Mucosa of rectum (tissue), 2 donors: Measurements from ENCODE around the gene VPS72.

Experiments used
- H3K27ac ChIP-seq, 2 donors: one replicate each; pipeline ENCODE4 v1.7.0; 2013; ENCODE audit warnings: inconsistent platforms in 2 of 2, low read depth in 2 of 2, low read length in 2 of 2
- H3K27me3 ChIP-seq, 2 donors: one replicate each; pipeline ENCODE4 v1.7.0; 2013; ENCODE audit warnings: low read length in 2 of 2; ENCODE audit not compliant: control insufficient read depth in 2 of 2, insufficient read depth in 2 of 2
- H3K36me3 ChIP-seq, 2 donors: one replicate each; pipeline ENCODE4 v1.7.0; 2013; ENCODE audit warnings: low read length in 2 of 2; ENCODE audit not compliant: control insufficient read depth in 2 of 2, insufficient read depth in 2 of 2
- H3K4me1 ChIP-seq, 2 donors: one replicate each; pipeline ENCODE4 v1.7.0; 2013; ENCODE audit warnings: low read length in 2 of 2, mild to moderate bottlenecking in 1 of 2; ENCODE audit not compliant: control insufficient read depth in 2 of 2, insufficient read depth in 2 of 2
- H3K4me3 ChIP-seq, 2 donors: one replicate each; pipeline ENCODE4 v1.7.0; 2013; ENCODE audit warnings: low read length in 2 of 2
- H3K9ac ChIP-seq, 2 donors: one replicate each; pipeline ENCODE4 v1.7.0; 2013; ENCODE audit warnings: low read length in 2 of 2, low read depth in 1 of 2, mild to moderate bottlenecking in 1 of 2
- H3K9me3 ChIP-seq, 2 donors: one replicate each; pipeline ENCODE4 v1.7.0; 2013; ENCODE audit warnings: low read length in 2 of 2; ENCODE audit not compliant: control insufficient read depth in 2 of 2
- donor health status: healthy.
- donor health status: Normal muscosa, but diverticular disease.

The VPS72 gene

DNA sequence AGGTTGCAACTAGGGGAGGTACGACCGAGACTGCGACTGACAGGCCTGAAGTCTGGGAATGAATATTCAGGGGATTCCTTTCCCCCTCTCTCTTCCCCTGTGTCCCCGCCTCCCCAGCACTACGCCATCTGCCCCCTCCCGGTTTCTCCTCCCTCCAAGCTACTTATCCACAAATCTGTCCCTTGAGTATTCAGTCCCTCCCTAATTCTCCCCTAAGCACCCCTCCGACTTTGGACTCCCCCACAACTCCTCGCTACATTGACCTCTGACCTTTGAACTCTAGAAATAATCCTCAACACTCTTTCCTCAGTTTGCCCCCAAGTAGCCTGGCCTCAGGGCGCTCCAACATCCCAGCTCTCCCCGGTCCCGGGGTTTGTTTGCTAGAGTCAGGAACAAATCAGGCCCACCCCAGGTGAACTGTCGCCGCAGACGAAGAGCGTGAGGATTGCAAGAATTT is 24.7 kb downstream of the VPS72 start:
- Histone ChIP-seq H3K4me1 (peaks cover 13 to 18% of the 10 kb centered on the region in 2 donors), H3K27ac (peak overlapping the region; percentile 85), H3K9ac (peak overlapping the region; percentile 83 to 96), H3K27me3 (no peaks in the 10 kb centered on the region), H3K4me3 (peak overlapping the region; percentile 78 to 100), H3K36me3 (peaks cover 24 to 27% of the 10 kb centered on the region in 2 donors), H3K9me3 (no peaks in the 10 kb centered on the region)

DNA sequence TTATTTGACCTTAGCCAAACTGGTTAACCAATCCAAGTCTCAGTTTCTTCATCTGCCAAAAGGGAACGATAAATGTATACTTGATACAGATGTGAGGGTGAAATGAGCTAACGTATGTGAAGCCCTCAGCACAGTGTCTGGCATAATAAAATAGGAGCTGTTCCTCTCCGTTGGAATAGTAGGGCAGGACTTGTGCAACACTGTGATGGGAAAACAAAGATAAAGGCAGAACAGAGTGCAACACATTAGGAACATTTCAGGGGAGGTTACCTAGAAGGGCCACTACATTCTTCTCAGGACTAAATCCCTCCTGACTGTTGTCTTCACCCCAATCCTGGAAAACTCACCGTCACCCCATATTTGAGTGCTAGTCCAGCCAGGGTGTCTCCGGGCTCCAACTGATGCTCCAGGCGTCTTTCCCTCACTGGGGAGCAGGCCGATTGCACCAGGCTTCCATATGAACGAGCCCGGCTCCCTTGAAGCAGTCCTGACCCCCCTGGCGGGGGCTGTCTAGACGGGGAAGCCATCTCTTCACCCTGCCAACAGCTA is 25.2 kb downstream of the VPS72 start:
- Histone ChIP-seq H3K9ac (peak overlapping the region; percentile 53 to 83), H3K36me3 (peaks cover 22 to 24% of the 10 kb centered on the region in 2 donors), H3K4me1 (peaks cover 13 to 18% of the 10 kb centered on the region in 2 donors)

DNA sequence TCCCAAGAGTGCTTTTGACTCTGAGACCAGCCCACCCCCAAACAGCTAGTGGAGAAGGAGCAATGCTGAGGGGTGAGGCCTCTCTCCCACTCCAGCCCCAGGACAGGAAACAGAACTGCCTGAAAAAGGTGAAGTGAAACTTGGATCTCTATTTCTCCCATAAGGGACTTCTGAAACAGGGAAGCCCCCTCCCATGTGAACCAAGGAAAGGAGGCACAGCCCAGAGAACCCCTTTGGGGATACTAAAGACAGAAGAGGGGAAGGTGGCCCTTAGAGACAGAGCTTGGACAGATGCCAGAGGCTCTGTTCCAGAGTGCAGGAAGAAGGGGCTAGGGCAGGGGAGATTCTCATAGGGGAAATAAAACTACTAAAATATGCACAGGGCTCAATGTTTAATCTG is 30.6 kb downstream of the VPS72 start:
- Histone ChIP-seq H3K4me1 (no peaks in the 10 kb centered on the region), H3K27me3 (no peaks in the 10 kb centered on the region), H3K36me3 (peaks cover 25% of the 10 kb centered on the region in 2 donors), H3K27ac (peak overlapping the region in 1 of 2 donors; percentile 11), H3K9ac (no peak overlapping the region), H3K4me3 (no peak overlapping the region), H3K9me3 (no peaks in the 10 kb centered on the region)

More for the DNA sequence above, 25.2 kb downstream of the VPS72 start:
- no peaks in the 10 kb centered on the region for H3K27me3 ChIP-seq
- H3K9me3 ChIP-seq: no peaks in the 10 kb centered on the region
- peak overlapping the region; percentile 78 to 100 for H3K4me3 ChIP-seq
- peak overlapping the region; percentile 85 for H3K27ac ChIP-seq

DNA sequence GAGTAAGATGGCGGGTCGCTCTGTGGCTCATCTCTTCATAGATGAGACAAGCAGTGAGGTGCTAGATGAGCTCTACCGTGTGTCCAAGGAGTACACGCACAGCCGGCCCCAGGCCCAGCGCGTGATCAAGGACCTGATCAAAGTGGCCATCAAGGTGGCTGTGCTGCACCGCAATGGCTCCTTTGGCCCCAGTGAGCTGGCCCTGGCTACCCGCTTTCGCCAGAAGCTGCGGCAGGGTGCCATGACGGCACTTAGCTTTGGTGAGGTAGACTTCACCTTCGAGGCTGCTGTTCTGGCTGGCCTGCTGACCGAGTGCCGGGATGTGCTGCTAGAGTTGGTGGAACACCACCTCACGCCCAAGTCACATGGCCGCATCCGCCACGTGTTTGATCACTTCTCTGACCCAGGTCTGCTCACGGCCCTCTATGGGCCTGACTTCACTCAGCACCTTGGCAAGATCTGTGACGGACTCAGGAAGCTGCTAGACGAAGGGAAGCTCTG is 31.2 kb downstream of the VPS72 start:
- no peak overlapping the region for H3K9ac ChIP-seq
- H3K4me3 ChIP-seq: no peak overlapping the region
- peak overlapping the region in 1 of 2 donors; percentile 11 for H3K27ac ChIP-seq
- no peaks in the 10 kb centered on the region for H3K27me3 ChIP-seq
- H3K36me3 ChIP-seq: peaks cover 25% of the 10 kb centered on the region in 2 donors
- H3K4me1 ChIP-seq: no peaks in the 10 kb centered on the region
- H3K9me3 ChIP-seq: no peaks in the 10 kb centered on the region

DNA sequence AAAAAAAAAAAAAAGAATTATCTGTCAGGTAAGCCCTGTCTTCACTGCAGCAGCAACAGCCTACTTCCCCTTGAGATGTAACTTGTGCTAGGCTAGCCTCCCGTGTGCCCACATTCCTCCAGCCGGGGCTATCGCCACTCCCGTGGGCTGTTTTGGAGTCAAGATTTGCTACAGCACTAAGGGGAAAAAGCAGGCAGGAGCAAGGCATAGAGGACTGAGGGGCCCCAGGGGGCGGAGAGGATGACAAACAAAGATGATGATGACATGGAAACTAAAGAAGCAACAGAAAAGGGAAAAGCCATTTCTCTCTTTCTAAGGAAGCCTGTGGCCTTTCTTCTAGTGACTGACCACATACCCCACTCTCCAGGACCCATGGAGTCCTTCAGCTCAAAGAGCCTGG is 31.7 kb downstream of the VPS72 start:
- Histone ChIP-seq H3K9me3 (no peaks in the 10 kb centered on the region), H3K27ac (peak overlapping the region in 1 of 2 donors; percentile 11), H3K9ac (no peak overlapping the region), H3K4me1 (no peaks in the 10 kb centered on the region), H3K27me3 (no peaks in the 10 kb centered on the region), H3K4me3 (peak overlapping the region in 1 of 2 donors; percentile 15), H3K36me3 (peaks cover 25% of the 10 kb centered on the region in 2 donors)

DNA sequence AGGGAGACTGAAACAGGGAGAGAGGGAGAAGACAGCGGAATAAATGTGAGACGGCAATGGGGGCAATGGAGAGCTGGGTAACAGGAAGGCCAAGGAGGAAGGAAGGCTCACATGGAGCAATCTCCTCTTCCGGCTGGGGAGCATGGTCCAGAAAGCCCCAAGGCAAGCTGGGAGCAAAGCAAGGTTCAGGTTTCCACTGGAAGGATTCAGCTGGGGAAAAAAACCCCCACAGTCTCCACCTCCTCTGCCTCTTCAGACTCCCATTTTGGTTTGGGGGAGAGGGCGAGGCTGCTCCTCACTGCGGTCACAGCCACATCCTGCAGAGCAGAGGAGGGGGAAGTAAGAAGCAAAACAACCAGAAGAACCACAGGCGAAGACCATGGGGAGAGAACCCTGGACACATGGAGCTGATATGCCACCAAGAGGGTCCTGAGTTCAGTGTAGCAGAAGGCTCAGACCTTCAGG is 32.9 kb downstream of the VPS72 start:
- Histone ChIP-seq H3K36me3 (peaks cover 25% of the 10 kb centered on the region in 2 donors), H3K27ac (peak overlapping the region in 1 of 2 donors; percentile 85), H3K27me3 (no peaks in the 10 kb centered on the region), H3K9me3 (no peaks in the 10 kb centered on the region), H3K4me3 (peak overlapping the region; percentile 44 to 77), H3K4me1 (no peaks in the 10 kb centered on the region), H3K9ac (peak overlapping the region in 1 of 2 donors; percentile 68)

DNA sequence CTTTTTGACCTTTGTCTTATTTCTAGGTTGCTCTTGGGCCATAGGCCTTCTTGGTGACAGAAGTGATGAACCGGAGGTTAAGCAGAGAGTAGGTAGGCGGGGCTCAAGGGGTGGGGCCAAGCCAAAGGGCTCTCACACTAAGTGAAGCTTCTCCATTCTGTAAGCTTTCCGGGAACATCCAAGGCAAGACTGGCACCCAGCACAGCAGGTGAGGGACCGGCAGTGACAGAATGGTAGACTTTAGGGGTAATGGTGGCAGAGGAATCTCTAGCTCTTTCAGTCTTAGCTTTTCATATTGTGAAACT is 33.5 kb downstream of the VPS72 start, which contains the start of gene TNFAIP8L2:
TSS of gene TNFAIP8L2 (plus strand) at position 135 of the 305 bp plus-strand sequence. CDS start 2,049 bp downstream, outside the sequence.
- no peaks in the 10 kb centered on the region for H3K27me3 ChIP-seq
- H3K4me3 ChIP-seq: peak within 1 kb of the TSS; percentile 44 to 77
- peak within 1 kb of the TSS in 1 of 2 donors; percentile 68 for H3K9ac ChIP-seq
- no peaks in the 10 kb centered on the region for H3K4me1 ChIP-seq
- peak within 1 kb of the TSS in 1 of 2 donors; percentile 85 for H3K27ac ChIP-seq
- no peaks in the 10 kb centered on the region for H3K9me3 ChIP-seq
- H3K36me3 ChIP-seq: peaks cover 20 to 22% of the 10 kb centered on the region in 2 donors

DNA sequence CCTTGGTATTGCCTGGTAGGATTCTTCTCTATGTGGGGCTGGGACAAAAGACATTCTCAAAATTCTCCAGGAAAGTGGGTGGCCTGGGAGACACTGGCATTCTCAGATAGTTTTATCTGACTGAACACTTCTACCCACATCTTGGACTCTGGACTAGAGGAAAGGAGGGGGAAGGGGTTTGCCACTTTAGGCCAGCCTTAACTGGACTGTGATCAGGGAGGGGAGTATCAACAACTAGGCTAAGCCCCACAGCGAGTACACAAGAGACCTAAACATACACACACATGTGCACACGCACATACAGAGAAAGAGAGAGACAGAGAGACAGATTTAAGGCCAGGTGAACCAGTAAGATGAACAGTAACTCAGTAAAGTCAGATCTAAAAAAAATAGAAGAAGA is 42.3 kb downstream of the VPS72 start:
- Histone ChIP-seq H3K4me1 (peaks cover 10 to 12% of the 10 kb centered on the region in 2 donors), H3K9me3 (no peaks in the 10 kb centered on the region), H3K4me3 (no peak overlapping the region), H3K36me3 (no peaks in the 10 kb centered on the region), H3K9ac (peak overlapping the region in 1 of 2 donors; percentile 34), H3K27ac (no peak overlapping the region), H3K27me3 (peaks cover 0 to 3% of the 10 kb centered on the region in 2 donors)

DNA sequence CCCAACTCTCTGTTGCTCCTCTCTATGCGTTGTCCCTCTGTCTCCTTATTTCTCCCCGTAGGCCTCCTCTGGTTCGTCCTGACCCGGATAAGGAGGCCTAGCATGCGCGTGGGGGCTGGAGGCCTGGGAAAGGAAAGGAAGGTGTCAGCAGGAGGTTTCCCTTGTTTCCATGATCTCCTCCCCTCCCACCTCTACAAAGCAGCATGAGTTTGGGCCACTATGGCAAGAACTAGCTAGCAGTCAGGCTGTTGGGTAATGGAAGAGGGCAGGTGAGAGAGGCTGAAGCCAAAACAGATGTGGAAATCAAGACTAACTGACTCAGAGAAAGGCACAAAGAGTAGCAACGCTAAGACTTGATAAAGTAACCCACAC is 42.9 kb downstream of the VPS72 start:
- H3K9ac ChIP-seq: peak overlapping the region; percentile 67 to 74
- peaks cover 0 to 3% of the 10 kb centered on the region in 2 donors for H3K27me3 ChIP-seq
- peak overlapping the region; percentile 26 to 65 for H3K27ac ChIP-seq
- H3K4me3 ChIP-seq: peak overlapping the region; percentile 75 to 85
- H3K9me3 ChIP-seq: no peaks in the 10 kb centered on the region
- H3K4me1 ChIP-seq: peaks cover 10 to 12% of the 10 kb centered on the region in 2 donors
- no peaks in the 10 kb centered on the region for H3K36me3 ChIP-seq

DNA sequence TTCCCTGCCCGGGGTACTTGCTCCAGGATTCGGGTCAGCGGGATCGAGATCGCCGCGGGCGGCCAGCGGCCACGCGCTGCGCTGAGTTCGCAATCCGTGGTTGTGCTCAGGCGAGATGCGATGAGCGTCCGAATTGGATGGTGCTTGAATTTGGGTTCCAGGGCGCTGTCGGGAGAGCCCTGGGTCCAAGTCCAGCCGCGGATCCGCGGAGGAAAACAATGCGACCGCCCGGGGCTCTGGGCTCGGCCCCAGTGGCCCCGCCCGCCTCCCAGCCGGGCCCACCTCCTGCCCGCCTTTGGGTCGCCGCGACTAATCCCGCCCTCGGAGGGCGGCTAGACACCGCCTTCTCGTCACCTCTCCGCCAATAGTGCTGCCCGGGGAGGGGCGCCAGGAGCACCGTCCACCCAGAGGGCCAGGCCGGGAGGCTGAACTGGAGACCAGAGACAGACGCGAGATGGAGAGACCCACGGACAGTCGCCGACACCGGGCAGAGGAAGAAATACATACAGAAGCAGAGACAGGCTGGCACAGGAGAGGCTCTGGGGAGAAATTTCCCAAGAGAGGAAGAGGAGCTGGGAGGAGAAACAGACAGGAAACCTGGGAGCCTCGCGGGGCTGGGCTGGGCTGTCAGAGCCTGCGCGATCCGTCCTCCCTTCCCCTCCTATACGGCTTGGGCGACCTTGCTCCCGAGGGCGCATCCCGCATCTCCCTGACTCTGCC is 43.4 kb downstream of the VPS72 start, which contains the start of gene SEMA6C:
TSS of gene SEMA6C (minus strand) at position 220 of the 720 bp plus-strand sequence. CDS start 4,010 bp downstream, outside the sequence.
- peak within 1 kb of the TSS; percentile 67 to 74 for H3K9ac ChIP-seq

More for the DNA sequence above, 43.4 kb downstream of the VPS72 start, which contains the start of gene SEMA6C:
- H3K4me1 ChIP-seq: peaks cover 10 to 12% of the 10 kb centered on the region in 2 donors
- H3K27ac ChIP-seq: peak within 1 kb of the TSS; percentile 26 to 65
- peak within 1 kb of the TSS; percentile 75 to 85 for H3K4me3 ChIP-seq
- H3K9me3 ChIP-seq: no peaks in the 10 kb centered on the region
- H3K36me3 ChIP-seq: no peaks in the 10 kb centered on the region
- peaks cover 0 to 3% of the 10 kb centered on the region in 2 donors for H3K27me3 ChIP-seq
